Measurements from ENCODE around the gene RALGDS. TPM values are rescaled to one million over a fixed set of nuclear protein-coding genes. Genes with fewer than 3 reads are reported as not detected.

RALGDS gene
- total RNA-seq, 4 donors from 2014 or later, result 26.0 to 95.1 (median 38.9) TPM

DNA sequence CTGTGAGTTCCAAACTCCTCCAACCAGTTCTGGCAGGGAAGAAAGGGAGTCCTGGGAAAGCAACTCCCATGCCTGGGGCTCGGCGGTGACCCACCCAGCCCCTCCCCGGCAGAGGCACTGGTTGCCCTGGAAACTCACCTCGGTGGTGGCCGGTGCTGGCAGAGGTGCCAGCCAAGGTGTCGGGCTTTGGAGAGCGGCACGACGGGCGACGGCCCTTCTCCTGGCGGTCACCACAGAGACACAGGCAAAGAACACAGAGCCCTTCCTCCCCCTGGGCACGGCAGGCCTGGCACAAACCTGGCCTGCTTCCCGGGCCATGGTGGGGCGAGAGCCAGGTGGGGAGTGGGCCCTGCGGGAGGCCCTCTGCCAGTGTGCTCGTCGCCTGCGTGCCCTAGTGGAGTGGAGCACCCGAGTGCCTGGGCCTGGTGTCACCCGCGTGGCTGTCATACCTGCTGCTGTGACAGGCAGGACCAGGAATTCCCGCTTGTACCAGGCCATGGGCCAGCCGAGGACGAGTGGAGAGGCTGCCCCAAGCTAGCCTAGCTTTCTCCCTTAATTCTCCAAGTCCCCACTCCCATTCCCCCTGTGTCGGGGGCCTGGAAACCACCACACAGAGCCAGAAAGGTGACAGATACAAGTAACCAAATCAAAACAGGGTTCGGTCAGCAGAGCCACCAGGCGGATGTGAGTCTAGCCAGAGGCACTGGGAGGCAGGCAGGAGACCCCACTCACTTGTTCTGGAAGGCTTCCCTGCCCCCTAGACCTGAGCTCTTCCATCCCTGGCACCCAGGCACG is 8.2 kb upstream of the RALGDS start:
- TF ChIP-seq CTCF (IDR thresholded peaks at IDR 0.05; ENCODE audit: low read depth), result no peak

DNA sequence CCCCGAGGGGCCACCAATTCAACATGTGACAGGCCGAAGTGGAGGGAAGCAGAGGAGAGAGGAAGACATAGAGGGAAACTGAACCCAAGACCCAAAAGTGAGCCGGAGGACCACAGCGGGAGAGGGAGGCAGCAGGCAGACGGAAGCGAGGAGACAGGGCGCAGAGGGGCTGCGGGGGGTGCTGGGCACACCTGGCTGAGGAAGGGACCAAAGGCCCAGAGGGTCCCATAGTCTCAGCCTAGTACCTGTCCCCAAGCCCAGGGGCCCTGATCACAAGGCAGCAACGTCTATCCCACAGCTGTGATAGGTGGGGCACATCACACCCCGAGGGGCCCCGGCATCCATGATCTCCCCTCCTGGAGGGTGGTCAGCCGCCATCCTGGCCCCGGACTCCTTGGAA is 7.1 kb upstream of the RALGDS start:
- no peak for TF ChIP-seq CTCF (IDR thresholded peaks at IDR 0.05; ENCODE audit: low read depth)

- no peak for TF ChIP-seq CTCF (IDR thresholded peaks at IDR 0.05; ENCODE audit: low read depth)
These were observed 6.4 kb upstream of the RALGDS start for GRCh38 chr9:133127340-133127981.

DNA sequence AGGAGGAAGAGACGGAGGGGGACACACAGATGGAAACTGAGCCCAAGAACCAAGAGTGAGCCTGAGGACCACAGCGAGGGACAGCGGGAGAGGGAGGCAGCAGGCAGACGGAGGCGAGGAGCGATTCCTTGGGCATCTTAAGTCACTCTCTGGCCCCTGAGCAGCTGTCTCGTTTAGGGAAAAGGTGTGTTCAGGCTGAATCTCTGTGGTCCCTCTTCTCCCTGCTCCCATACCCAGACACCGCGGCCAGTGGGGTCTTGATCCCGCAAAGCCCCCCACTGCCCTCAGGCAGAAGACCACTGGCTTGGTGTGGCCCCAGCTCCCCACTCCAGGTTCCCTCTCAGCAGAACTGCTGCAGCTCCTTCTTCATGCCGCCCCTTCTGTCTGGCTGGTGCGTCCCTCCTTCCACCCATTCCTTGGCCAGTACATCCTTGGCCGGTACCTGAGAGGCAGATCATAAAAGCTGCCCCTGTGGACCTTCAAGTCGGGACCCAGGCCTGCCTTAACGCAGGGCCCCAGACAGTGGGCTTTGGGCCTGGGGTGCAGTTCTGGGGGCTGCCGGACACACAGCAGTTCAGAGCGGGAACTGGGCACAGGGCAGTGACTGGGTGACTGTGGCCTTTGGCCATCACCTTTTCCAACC is 5.8 kb upstream of the RALGDS start:
- no peak for TF ChIP-seq CTCF (IDR thresholded peaks at IDR 0.05; ENCODE audit: low read depth)

GRCh38 chr9:133125941-133126696 is 5.1 kb upstream of the RALGDS start:
- no peak for TF ChIP-seq CTCF (IDR thresholded peaks at IDR 0.05; ENCODE audit: low read depth)

DNA sequence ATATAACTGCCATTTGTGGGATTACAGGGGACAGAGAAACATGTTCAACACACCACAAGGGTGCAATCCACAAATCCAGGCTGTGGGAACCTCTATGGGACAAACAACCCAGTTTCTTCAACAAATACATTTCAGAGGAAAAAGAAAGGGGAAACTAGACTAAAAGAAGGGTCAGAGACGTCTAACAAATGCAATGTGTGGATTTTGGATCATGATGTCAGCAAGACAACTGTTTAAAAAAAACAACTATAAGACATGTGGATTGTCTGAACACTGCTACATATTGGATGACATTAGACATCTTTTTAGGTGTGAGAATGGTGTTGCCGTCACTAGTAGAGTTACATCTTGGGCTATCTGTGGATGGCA is 3.9 kb upstream of the RALGDS start:
- no peak for TF ChIP-seq CTCF (IDR thresholded peaks at IDR 0.05; ENCODE audit: low read depth)

All from subcutaneous adipose tissue (tissue), 4 donors.